CD4-positive, alpha-beta T cell treated with Interleukin-12 subunit alpha and Interleukin-12 subunit beta, for 1 hour (primary cell): Measurements from ENCODE around the gene BTBD2.
"Not testable (repeated sequence)": the region's sequence is repeated elsewhere in the genome, so short reads cannot be mapped to it uniquely, and the experiment has no call there.

Experiments
- DNase-seq: peaks from one replicate; pipeline ENCODE4 v3.0.0-alpha.2; 2020

The BTBD2 gene

GRCh38 chr19:2039089-2039958, 23.8 kb upstream of the BTBD2 start:
- no peak for DNase-seq

GRCh38 chr19:2038284-2039088, 23.0 kb upstream of the BTBD2 start:
- DNase-seq = no peak

- DNase-seq = no peak
Measured at GRCh38 chr19:2037651-2038255, 22.2 kb upstream of the BTBD2 start.

GRCh38 chr19:2036424-2036823, 20.9 kb upstream of the BTBD2 start:
- no peak for DNase-seq

- DNase-seq = no peak
Measured at GRCh38 chr19:2035590-2035991, 20.1 kb upstream of the BTBD2 start.

- peak; percentile 73 for DNase-seq
Measured at GRCh38 chr19:2034729-2035589, 19.4 kb upstream of the BTBD2 start.

- not testable (repeated sequence) for DNase-seq
Measured at GRCh38 chr19:2034253-2034652, 18.7 kb upstream of the BTBD2 start.

- DNase-seq = no peak
Measured at GRCh38 chr19:2033825-2034159, 18.3 kb upstream of the BTBD2 start.

- no peak for DNase-seq
Measured at GRCh38 chr19:2033115-2033824, 17.8 kb upstream of the BTBD2 start.

GRCh38 chr19:2032296-2032941, 16.9 kb upstream of the BTBD2 start:
- DNase-seq = peak; percentile 58

GRCh38 chr19:2027361-2027760, 11.8 kb upstream of the BTBD2 start:
- no peak for DNase-seq

GRCh38 chr19:2026770-2027169, 11.3 kb upstream of the BTBD2 start:
- no peak for DNase-seq

- DNase-seq = no peak
Measured at GRCh38 chr19:2022289-2022688, 6.8 kb upstream of the BTBD2 start.

GRCh38 chr19:2021453-2022140, 6.1 kb upstream of the BTBD2 start:
- no peak for DNase-seq

GRCh38 chr19:2018752-2019151, 3.2 kb upstream of the BTBD2 start:
- no peak for DNase-seq

- DNase-seq = peak; percentile 78
Measured at GRCh38 chr19:2016041-2016807, 710 bp upstream of the BTBD2 start.

GRCh38 chr19:2014731-2015607, 545 bp downstream of the BTBD2 start:
- DNase-seq = no peak

- DNase-seq = no peak
Measured at GRCh38 chr19:2014131-2014571, 1.4 kb downstream of the BTBD2 start.

GRCh38 chr19:2013683-2013961, 1.9 kb downstream of the BTBD2 start:
- DNase-seq = no peak
